SH-SY5Y (cell line): Measurements from ENCODE around the gene COL24A1.

Experiments
- GATA2 ChIP-seq: IDR thresholded peaks from 2 replicates; pipeline ENCODE4 v1.6.1; 2011; ENCODE audit warnings: mild to moderate bottlenecking, low read depth, low read length
- GATA3 ChIP-seq: IDR thresholded peaks from 2 replicates; pipeline ENCODE4 v1.6.1; 2011; ENCODE audit warnings: low read depth, mild to moderate bottlenecking, low read length, moderate library complexity

DNA sequence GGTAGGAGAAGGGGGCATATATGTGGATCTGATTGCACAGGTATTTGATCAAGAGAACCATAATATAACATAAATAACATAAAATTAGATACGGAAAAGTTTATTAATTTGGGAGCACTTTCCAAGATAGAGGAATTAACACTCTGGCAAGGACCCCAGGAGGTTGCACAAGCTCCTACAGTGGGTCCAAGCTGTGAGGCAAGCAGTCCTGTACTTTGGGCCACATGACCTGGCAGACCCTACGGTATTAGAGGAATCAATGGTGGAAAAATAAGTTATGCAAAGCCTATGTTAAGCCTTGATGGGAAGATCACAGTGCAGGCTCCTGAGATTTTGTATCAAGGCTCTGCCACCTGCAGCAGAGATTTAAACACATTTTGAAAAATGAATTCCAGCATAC is 220.1 kb downstream of the COL24A1 start:
- no peak for TF ChIP-seq GATA2
- no peak for TF ChIP-seq GATA3
